ENCODE results near the gene SH3TC2. TPM values are rescaled to one million over a fixed set of nuclear protein-coding genes. Genes with fewer than 3 reads are reported as not detected.
A peak's percentile ranks its signal among the peaks of the same experiment; 100 is the strongest.

Gene SH3TC2
- total RNA-seq, 1 donor from 2014 or later, result 0.43 TPM

GRCh38 chr5:149030838-149031397 lies 31.9 kb downstream of the SH3TC2 start:
- ATAC-seq (no peak), DNase-seq (ENCODE audit: low spot score) (no peak)

GRCh38 chr5:149030392-149030791 lies 32.5 kb downstream of the SH3TC2 start:
- ATAC-seq (no peak), DNase-seq (ENCODE audit: low spot score) (no peak)

- ATAC-seq (no peak), DNase-seq (ENCODE audit: low spot score) (no peak)
These were observed 33.9 kb downstream of the SH3TC2 start for GRCh38 chr5:149028984-149029383.

GRCh38 chr5:149028161-149028560 lies 34.7 kb downstream of the SH3TC2 start:
- ATAC-seq (no peak), DNase-seq (ENCODE audit: low spot score) (no peak)

GRCh38 chr5:149027636-149028035 lies 35.2 kb downstream of the SH3TC2 start:
- ATAC-seq (no peak), DNase-seq (ENCODE audit: low spot score) (no peak)

- no peak for ATAC-seq
- DNase-seq (ENCODE audit: low spot score), result no peak
These were observed 37.9 kb downstream of the SH3TC2 start for GRCh38 chr5:149024943-149025342.

GRCh38 chr5:149024477-149024876 lies 38.4 kb downstream of the SH3TC2 start:
- ATAC-seq (no peak), DNase-seq (ENCODE audit: low spot score) (no peak)

GRCh38 chr5:149022200-149022599 lies 40.7 kb downstream of the SH3TC2 start:
- ATAC-seq (no peak), DNase-seq (ENCODE audit: low spot score) (no peak)

- DNase-seq (ENCODE audit: low spot score) (no peak), ATAC-seq (peak; percentile 64)
These were observed 43.2 kb downstream of the SH3TC2 start for GRCh38 chr5:149019679-149020078.

- ATAC-seq, result peak; percentile 68
These were observed 43.9 kb downstream of the SH3TC2 start for GRCh38 chr5:149018909-149019443.

GRCh38 chr5:149017636-149018035 lies 45.2 kb downstream of the SH3TC2 start:
- no peak for DNase-seq (ENCODE audit: low spot score)
- peak; percentile 56 for ATAC-seq

More at GRCh38 chr5:149018909-149019443, 43.9 kb downstream of the SH3TC2 start:
- DNase-seq (ENCODE audit: low spot score), result no peak

- ATAC-seq (no peak), DNase-seq (ENCODE audit: low spot score) (no peak)
These were observed 47.3 kb downstream of the SH3TC2 start for GRCh38 chr5:149015561-149015960.

GRCh38 chr5:149015126-149015525 lies 47.7 kb downstream of the SH3TC2 start:
- ATAC-seq, result no peak
- no peak for DNase-seq (ENCODE audit: low spot score)

GRCh38 chr5:149014571-149015031 lies 48.3 kb downstream of the SH3TC2 start:
- DNase-seq (ENCODE audit: low spot score), result no peak
- ATAC-seq, result no peak

GRCh38 chr5:149013796-149014195 lies 49.1 kb downstream of the SH3TC2 start:
- ATAC-seq (no peak), DNase-seq (ENCODE audit: low spot score) (no peak)

- DNase-seq (ENCODE audit: low spot score) (no peak), ATAC-seq (no peak)
These were observed 50.5 kb downstream of the SH3TC2 start for GRCh38 chr5:149012350-149012749.

GRCh38 chr5:149011728-149012127 lies 51.1 kb downstream of the SH3TC2 start:
- no peak for ATAC-seq

GRCh38 chr5:149011084-149011483 lies 51.8 kb downstream of the SH3TC2 start:
- DNase-seq (ENCODE audit: low spot score), result no peak
- no peak for ATAC-seq

More at GRCh38 chr5:149011728-149012127, 51.1 kb downstream of the SH3TC2 start:
- DNase-seq (ENCODE audit: low spot score), result no peak

- ATAC-seq (no peak), DNase-seq (ENCODE audit: low spot score) (no peak)
These were observed 55.7 kb downstream of the SH3TC2 start for GRCh38 chr5:149007174-149007573.

GRCh38 chr5:149006426-149006825 lies 56.4 kb downstream of the SH3TC2 start:
- DNase-seq (ENCODE audit: low spot score), result no peak
- ATAC-seq, result no peak

GRCh38 chr5:149005077-149005892 lies 57.6 kb downstream of the SH3TC2 start:
- no peak for ATAC-seq
- no peak for DNase-seq (ENCODE audit: low spot score)

GRCh38 chr5:149004559-149004958 lies 58.3 kb downstream of the SH3TC2 start:
- no peak for DNase-seq (ENCODE audit: low spot score)

More at GRCh38 chr5:149004559-149004958, 58.3 kb downstream of the SH3TC2 start:
- ATAC-seq, result no peak

Data from left lobe of liver (tissue), 2 donors.